K562 (cell line): Measurements from ENCODE around the gene RRAD. TPM values are rescaled to one million over a fixed set of nuclear protein-coding genes. Genes with fewer than 3 reads are reported as not detected.

Experiments used
- ATAC-seq: fragments of 200-7000 bp; cut with Tn5 transposase; 3 replicates; pipeline ENCODE4 v1.9.1; 2020; ENCODE audit warnings: moderate library complexity
- BruUV-seq: library from RNA; stranded (reverse); fragments of 400-500 nt; replicated peaks from 2 replicates; lab custom pipeline; 2021; lab: Mats Ljungman, UMichigan
- CTCF ChIA-PET: fragments of 300-600 bp; formaldehyde crosslinking; extraction: SDS; loops from one replicate; lab custom pipeline; 2021; ENCODE audit warnings: low intra/inter-chr PET ratio; lab: Yijun Ruan, JAX
- POLR2A ChIA-PET: fragments of 300-600, 350-650 bp; sonication (Branson Sonifier 250); formaldehyde crosslinking; extraction: SDS; loops from one replicate; lab custom pipeline; 2021; ENCODE audit warnings: antibody characterized with exemption, inconsistent platforms; lab: Yijun Ruan, JAX
- DNase-seq, 4 experiments: peaks; one replicate each; pipeline versions ENCODE4 v3.0.0 to v3.0.0-alpha.2; 2011 to 2018; ENCODE audit warnings: low spot score in 3 of 4, mixed read lengths in 3 of 4; ENCODE audit errors: extremely low read depth in 1 of 4
- FAIRE-seq: peaks from 2 replicates; lab custom pipeline; 2011; peaks lifted over from hg19 to GRCh38; lab: Jason Lieb, UNC
- H2AFZ ChIP-seq: 2 replicates; pipeline ENCODE4 v1.6.0; 2011; ENCODE audit warnings: low read depth, low read length, control low read depth, inconsistent platforms
- H3K27ac ChIP-seq: fragments of 200-600 bp; 3 replicates; pipeline ENCODE4 v1.8.0; 2011; ENCODE audit warnings: low read depth, mild to moderate bottlenecking, control low read depth, inconsistent platforms, low read length, moderate library complexity, mixed read lengths; ENCODE audit errors: extremely low read depth
- H3K27me3 ChIP-seq, 2 experiments: fragments of 300-600 bp in 1 of 2; 2 replicates in 1 of 2; 3 replicates in 1 of 2; pipeline versions ENCODE4 v1.6.0 to v1.8.0; 2011; ENCODE audit warnings: inconsistent platforms in 2 of 2, low read length in 2 of 2, mild to moderate bottlenecking in 1 of 2, mixed read lengths in 1 of 2, moderate library complexity in 1 of 2; ENCODE audit not compliant: control insufficient read depth in 2 of 2, insufficient read depth in 2 of 2
- H3K36me3 ChIP-seq: fragments of 300-600 bp; 3 replicates; pipeline ENCODE4 v1.8.0; 2011; ENCODE audit warnings: mild to moderate bottlenecking, low read length, inconsistent platforms; ENCODE audit not compliant: control insufficient read depth, insufficient read depth
- H3K4me1 ChIP-seq, 2 experiments: fragments of 200-600 bp in 1 of 2; replicated peaks in 1 of 2; 2 replicates in 1 of 2; 3 replicates in 1 of 2; pipeline versions ENCODE4 v1.5.1 to v1.8.0; 2011; ENCODE audit warnings: inconsistent platforms in 2 of 2, low read length in 2 of 2, mild to moderate bottlenecking in 1 of 2, mixed read lengths in 1 of 2, moderate library complexity in 1 of 2; ENCODE audit not compliant: control insufficient read depth in 2 of 2, insufficient read depth in 2 of 2
- H3K4me2 ChIP-seq: 2 replicates; pipeline ENCODE4 v1.6.1; 2011; ENCODE audit warnings: low read length, control low read depth, inconsistent platforms, mixed read lengths; ENCODE audit not compliant: insufficient read depth
- H3K4me3 ChIP-seq: fragments of 200-600 bp; sonication (generic), shearing (Covaris generic); 2 replicates; pipeline ENCODE4 v1.5.1; 2016; ENCODE audit warnings: control low read depth, inconsistent platforms
- H3K79me2 ChIP-seq: fragments of 200-600 bp; 3 replicates; pipeline ENCODE4 v1.8.0; 2011; ENCODE audit warnings: low read length, inconsistent platforms; ENCODE audit not compliant: control insufficient read depth, insufficient read depth
- H3K9ac ChIP-seq, 2 experiments: 2 replicates each; pipeline versions ENCODE4 v1.6.0 to v1.6.1; 2011; ENCODE audit warnings: low read depth in 2 of 2, low read length in 2 of 2, control low read depth in 1 of 2, inconsistent platforms in 1 of 2, mild to moderate bottlenecking in 1 of 2, mixed read lengths in 1 of 2; ENCODE audit not compliant: insufficient read depth in 1 of 2
- H3K9me1 ChIP-seq: one replicate; pipeline ENCODE4 v1.6.0; 2011; ENCODE audit warnings: inconsistent platforms, mild to moderate bottlenecking, low read length, moderate library complexity; ENCODE audit not compliant: control insufficient read depth, insufficient read depth
- H3K9me3 ChIP-seq: replicated peaks from 2 replicates; pipeline ENCODE4 v1.5.1; 2011; ENCODE audit warnings: low read depth, low read length, inconsistent platforms; ENCODE audit not compliant: control insufficient read depth, insufficient read depth
- H4K20me1 ChIP-seq: replicated peaks from 2 replicates; pipeline ENCODE4 v1.6.1; 2011; ENCODE audit warnings: low read length, inconsistent platforms, mixed read lengths; ENCODE audit not compliant: control insufficient read depth, insufficient read depth
- ERF ChIP-seq: fragments of 450-650 bp; formaldehyde crosslinking; IDR thresholded peaks from 2 replicates; pipeline ENCODE4 v1.4.0; 2020; ENCODE audit warnings: mild to moderate bottlenecking, mixed read lengths
- GTF2E2 ChIP-seq: fragments of 200-800 bp; sonication (Bioruptor generic); IDR thresholded peaks from 2 replicates; pipeline ENCODE4 v1.6.1; 2016; ENCODE audit warnings: missing genetic modification characterization, missing compliant biosample characterization
- IRF2 ChIP-seq: sonication (generic); formaldehyde crosslinking; IDR thresholded peaks from 2 replicates; pipeline ENCODE4 v1.8.1; 2022; ENCODE audit warnings: mild to moderate bottlenecking, missing genetic modification reagents
- KAT2B ChIP-seq: IDR thresholded peaks from one replicate; pipeline ENCODE4 v1.6.1; 2012; ENCODE audit warnings: low read depth, mild to moderate bottlenecking, control low read depth, inconsistent platforms, low read length, moderate library complexity
- KAT8 ChIP-seq: fragments of 450-650 bp; IDR thresholded peaks from 2 replicates; pipeline ENCODE4 v1.6.1; 2016; ENCODE audit warnings: low read depth, mild to moderate bottlenecking
- KDM4B ChIP-seq, 2 experiments: fragments of 450-650 bp in 1 of 2; sonication (generic) in 1 of 2; IDR thresholded peaks; 2 replicates each; pipeline ENCODE4 v1.6.1; 2016 to 2017; ENCODE audit warnings: borderline replicate concordance in 2 of 2, antibody characterized with exemption in 1 of 2, low read depth in 1 of 2, mild to moderate bottlenecking in 1 of 2
- MYC ChIP-seq, 2 experiments: fragments of 250-450 bp in 1 of 2; sonication (Bioruptor Pico) in 1 of 2; IDR thresholded peaks; 2 replicates each; pipeline versions ENCODE4 v1.5.1 to v1.6.1; 2012 to 2021; ENCODE audit warnings: low read depth in 2 of 2, borderline replicate concordance in 1 of 2, improper control_type of control experiment in 1 of 2, low read length in 1 of 2, mild to moderate bottlenecking in 1 of 2, moderate library complexity in 1 of 2
- ZNF133 ChIP-seq: fragments of 250-450 bp; sonication (Bioruptor Pico); IDR thresholded peaks from 2 replicates; pipeline ENCODE4 v1.4.0; 2020; ENCODE audit warnings: mild to moderate bottlenecking
- ZNF316 ChIP-seq: fragments of 450-650 bp; IDR thresholded peaks from 2 replicates; pipeline ENCODE4 v1.6.1; 2016
- ZSCAN32 ChIP-seq: fragments of 450-650 bp; formaldehyde crosslinking; IDR thresholded peaks from 2 replicates; pipeline ENCODE4 v1.4.0; 2020; ENCODE audit warnings: mild to moderate bottlenecking, moderate library complexity
- WGBS: fragments of 100-300 bp; shearing (Covaris generic); methylation state at CpG from one replicate; pipeline ENCODE4 v1.1.6; 2016; ENCODE audit warnings: low coverage, mixed read lengths; ENCODE audit not compliant: insufficient coverage; ENCODE audit errors: missing lambda C conversion rate; 5-methylcytosine and 5-hydroxymethylcytosine counted together
- in situ Hi-C: fragments of 300-500 bp; cut with MboI; formaldehyde crosslinking; loops from 4 replicates; pipeline ENCODE4 v1.15.0; 2018; ENCODE audit warnings: inconsistent platforms, mixed read lengths
- intact Hi-C: fragments of 100-400 bp; cut with micrococcal nuclease; formaldehyde crosslinking; loops from 2 replicates; pipeline ENCODE4 v1.14.2; 2022
- polyA plus RNA-seq, 8 experiments: library from polyadenylated mRNA; depleted of rRNA in 4 of 8; stranded (reverse) in 5 of 8; unstranded in 3 of 8; fragments of >200 nt; fragmentation: Nextera tagmentation in 2 of 8; fragmentation: Illumina TruSeq in 1 of 8; extraction: Ambion mirVana in 2 of 8; extraction: Trizol in 1 of 8; gene quantifications; 2 replicates each; pipeline versions ENCODE4 v1.2.1 to v1.2.3, GENCODE V29; 2011 to 2014; ENCODE audit warnings: inconsistent platforms in 1 of 8, missing spikeins in 1 of 8
- total RNA-seq, 7 experiments: library from RNA; depleted of rRNA in 6 of 7; stranded (reverse); fragments of >200 nt in 6 of 7; fragmentation: Illumina TruSeq in 2 of 7; extraction: Trizol in 2 of 7; gene quantifications; 2 replicates each; pipeline versions ENCODE4 v1.2.1 to v1.2.3, GENCODE V29; 2011 to 2021; ENCODE audit warnings: low replicate concordance in 1 of 7
- TF ChIP-seq, protein P1 (sequence below): IDR thresholded peaks from 2 replicates; pipeline ENCODE4 v1.6.1; 2011; ENCODE audit not compliant: insufficient read length; ENCODE audit errors: extremely low read depth
- TF ChIP-seq, protein P2 (sequence below), 2 experiments: IDR thresholded peaks in 1 of 2; conservative IDR thresholded peaks in 1 of 2; 2 replicates each; pipeline ENCODE4 v1.6.1; 2016; ENCODE audit warnings: low read depth in 2 of 2, mild to moderate bottlenecking in 1 of 2, missing compliant biosample characterization in 1 of 2, missing genetic modification characterization in 1 of 2, moderate library complexity in 1 of 2
- TF ChIP-seq, protein P3 (sequence below): fragments of 250-450 bp; sonication (Bioruptor Pico); IDR thresholded peaks from 2 replicates; pipeline ENCODE4 v1.5.1; 2021; ENCODE audit warnings: mild to moderate bottlenecking

Gene RRAD
- total and polyA plus RNA-seq, 9 of the 15 experiments (the other 6 are each of a cell fraction or from before 2014, with no cell fraction given): 0.09 to 0.20 (median 0.13) TPM; not detected in 5

DNA sequence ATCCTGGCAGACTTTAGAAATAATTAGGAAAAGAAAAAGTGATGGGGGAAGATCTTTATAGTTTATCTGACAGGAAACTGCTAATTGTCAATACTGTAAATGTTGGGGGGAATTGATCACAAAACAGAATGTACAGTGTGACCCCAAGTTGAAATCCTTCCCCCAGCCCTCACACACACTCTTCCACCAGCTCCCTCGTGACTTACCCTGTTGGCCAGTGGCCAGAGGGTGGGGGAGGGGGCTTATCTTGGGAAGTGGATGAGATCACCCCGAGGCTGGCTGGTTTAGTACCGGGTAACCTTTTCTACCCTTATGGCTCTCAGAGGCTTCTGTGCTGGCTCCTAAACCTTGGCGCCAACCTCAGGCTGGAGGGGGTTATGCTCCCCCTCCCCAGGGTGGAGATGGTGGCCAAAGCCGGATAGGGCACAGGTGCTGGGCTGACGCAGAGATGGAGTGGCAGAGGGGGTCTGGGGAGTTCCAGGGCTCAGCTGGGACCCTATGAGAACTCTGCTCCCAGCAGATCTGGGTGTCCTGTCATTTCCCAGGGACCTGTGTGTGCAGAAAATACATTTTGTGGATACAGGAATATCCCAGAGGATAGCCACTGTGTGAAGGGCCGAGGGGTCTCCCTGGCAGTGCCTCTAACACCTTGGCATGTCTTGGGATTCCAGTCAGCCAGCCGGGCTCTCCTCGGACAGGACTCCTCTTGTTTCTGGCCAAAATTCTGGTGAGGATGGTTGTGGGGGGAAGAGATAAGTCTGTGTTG lies 25.2 kb downstream of the RRAD start:
- ChIA-PET CTCF (no interaction called here), POLR2A (interaction anchor here (0.5 to 1.5 kb wide), 18 partner anchors 11 to 1244 kb away, joined by 3 to 9 read pairs (median 3); partner anchors contain the start of gene CIAO2B)
- Histone ChIP-seq H3K9me1 (no peaks in the 10 kb centered on the region), H3K79me2 (no peaks in the 10 kb centered on the region), H3K4me1 (peaks cover 32 to 63% of the 10 kb centered on the region in 2 experiments), H3K9ac (peak overlapping the region; percentile 89 to 95), H2AFZ (peak overlapping the region; percentile 78), H3K36me3 (no peaks in the 10 kb centered on the region), H4K20me1 (no peaks in the 10 kb centered on the region), H3K4me3 (peak overlapping the region; percentile 30; the same call in 1 of the 2 replicates), H3K9me3 (no peaks in the 10 kb centered on the region), H3K27me3 (no peaks in the 10 kb centered on the region), H3K4me2 (peak overlapping the region; percentile 77), H3K27ac (peak overlapping the region; percentile 87)
- in situ Hi-C loops (loop anchor here (5.0 kb wide), 1 partner anchor 32 kb away; the partner anchor contains the start of gene CIAO2B), intact Hi-C loops (loop anchor here (5.0 kb wide), 2 partner anchors 47 to 117 kb away; no protein-coding TSS in a partner anchor)
- FAIRE-seq: peak; percentile 95
- BruUV-seq: TSS peak; percentile 98
- peak; percentile 88 for ATAC-seq
- peak; percentile 82 to 97 (median 90) for DNase-seq
- 7% methylated on average over 9 of the region's 9 CpGs for WGBS
- TF ChIP-seq, protein P1, sequence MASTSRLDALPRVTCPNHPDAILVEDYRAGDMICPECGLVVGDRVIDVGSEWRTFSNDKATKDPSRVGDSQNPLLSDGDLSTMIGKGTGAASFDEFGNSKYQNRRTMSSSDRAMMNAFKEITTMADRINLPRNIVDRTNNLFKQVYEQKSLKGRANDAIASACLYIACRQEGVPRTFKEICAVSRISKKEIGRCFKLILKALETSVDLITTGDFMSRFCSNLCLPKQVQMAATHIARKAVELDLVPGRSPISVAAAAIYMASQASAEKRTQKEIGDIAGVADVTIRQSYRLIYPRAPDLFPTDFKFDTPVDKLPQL: peak; percentile 85
- TF ChIP-seq, protein P2, sequence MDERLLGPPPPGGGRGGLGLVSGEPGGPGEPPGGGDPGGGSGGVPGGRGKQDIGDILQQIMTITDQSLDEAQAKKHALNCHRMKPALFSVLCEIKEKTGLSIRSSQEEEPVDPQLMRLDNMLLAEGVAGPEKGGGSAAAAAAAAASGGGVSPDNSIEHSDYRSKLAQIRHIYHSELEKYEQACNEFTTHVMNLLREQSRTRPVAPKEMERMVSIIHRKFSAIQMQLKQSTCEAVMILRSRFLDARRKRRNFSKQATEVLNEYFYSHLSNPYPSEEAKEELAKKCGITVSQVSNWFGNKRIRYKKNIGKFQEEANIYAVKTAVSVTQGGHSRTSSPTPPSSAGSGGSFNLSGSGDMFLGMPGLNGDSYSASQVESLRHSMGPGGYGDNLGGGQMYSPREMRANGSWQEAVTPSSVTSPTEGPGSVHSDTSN (CRISPR knock-in tag; IDR thresholded peaks at IDR 0.05; ENCODE audit: low read depth): no peak
- TF ChIP-seq, protein P2 (tag; conservative IDR thresholded peaks at IDR 0.05; ENCODE audit: low read depth): no peak
- TF ChIP-seq KDM4B (IDR thresholded peaks at IDR 0.05; ENCODE audit: borderline replicate concordance in 2 of 2, low read depth in 1 of 2): no peak
- TF ChIP-seq ERF (CRISPR knock-in tag): no peak
- no peak for TF ChIP-seq IRF2 (CRISPR knock-in tag)
- peak; percentile 91 for TF ChIP-seq GTF2E2 (tag)
- TF ChIP-seq, protein P3, sequence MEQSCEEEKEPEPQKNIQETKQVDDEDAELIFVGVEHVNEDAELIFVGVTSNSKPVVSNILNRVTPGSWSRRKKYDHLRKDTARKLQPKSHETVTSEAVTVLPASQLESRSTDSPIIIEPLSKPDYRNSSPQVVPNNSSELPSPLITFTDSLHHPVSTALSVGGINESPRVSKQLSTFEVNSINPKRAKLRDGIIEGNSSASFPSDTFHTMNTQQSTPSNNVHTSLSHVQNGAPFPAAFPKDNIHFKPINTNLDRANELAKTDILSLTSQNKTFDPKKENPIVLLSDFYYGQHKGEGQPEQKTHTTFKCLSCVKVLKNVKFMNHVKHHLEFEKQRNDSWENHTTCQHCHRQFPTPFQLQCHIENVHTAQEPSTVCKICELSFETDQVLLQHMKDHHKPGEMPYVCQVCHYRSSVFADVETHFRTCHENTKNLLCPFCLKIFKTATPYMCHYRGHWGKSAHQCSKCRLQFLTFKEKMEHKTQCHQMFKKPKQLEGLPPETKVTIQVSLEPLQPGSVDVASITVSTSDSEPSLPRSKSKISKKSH: no peak
- no peak for TF ChIP-seq ZNF316
- TF ChIP-seq MYC (IDR thresholded peaks at IDR 0.05; ENCODE audit: low read depth, low read length): peak; percentile 91
- no peak for TF ChIP-seq MYC (CRISPR knock-in tag; IDR thresholded peaks at IDR 0.05; ENCODE audit: borderline replicate concordance, low read depth)
- no peak for TF ChIP-seq ZNF133 (CRISPR knock-in tag)
- TF ChIP-seq ZSCAN32: no peak
- TF ChIP-seq KAT2B: no peak
- TF ChIP-seq KAT8: no peak
